DMS79 treated with DMSO at 0.1 percent for 48 hours (cell line): Measurements from ENCODE around the gene IRX1.

ENCODE experiments used
- DNase-seq: peaks from one replicate; lab custom pipeline; 2025; lab: John Stamatoyannopoulos, UW

The IRX1 gene

GRCh38 chr5:3595006-3595961 is at the start of gene IRX1:
IRX1 (plus strand) TSS chr5:3595832; CDS start chr5:3596106, 274 bp downstream.
- DNase-seq, result no peak

GRCh38 chr5:3546028-3546427 is 49.6 kb upstream of the IRX1 start:
- no peak for DNase-seq

DNA sequence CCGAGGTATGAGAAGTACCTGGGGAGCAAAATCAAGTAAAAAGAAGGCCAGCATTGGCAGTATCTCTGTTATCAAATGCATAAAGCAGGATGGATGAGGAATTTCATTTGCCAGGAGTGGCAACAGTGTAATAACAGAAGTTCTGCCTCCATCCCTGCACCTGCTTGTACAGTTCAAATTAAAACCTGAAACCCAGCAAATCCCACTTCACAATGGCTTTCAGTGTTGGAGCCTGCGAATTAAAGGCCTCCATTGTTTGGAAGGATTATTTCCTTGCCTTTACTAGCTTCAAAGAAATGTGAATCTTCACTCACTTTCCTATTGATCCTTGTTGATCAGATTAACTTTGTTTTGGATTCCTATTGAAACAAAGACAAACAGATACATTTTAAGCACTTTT is 31.5 kb upstream of the IRX1 start:
- no peak for DNase-seq

GRCh38 chr5:3564827-3565518 is 30.7 kb upstream of the IRX1 start:
- DNase-seq, result no peak

DNA sequence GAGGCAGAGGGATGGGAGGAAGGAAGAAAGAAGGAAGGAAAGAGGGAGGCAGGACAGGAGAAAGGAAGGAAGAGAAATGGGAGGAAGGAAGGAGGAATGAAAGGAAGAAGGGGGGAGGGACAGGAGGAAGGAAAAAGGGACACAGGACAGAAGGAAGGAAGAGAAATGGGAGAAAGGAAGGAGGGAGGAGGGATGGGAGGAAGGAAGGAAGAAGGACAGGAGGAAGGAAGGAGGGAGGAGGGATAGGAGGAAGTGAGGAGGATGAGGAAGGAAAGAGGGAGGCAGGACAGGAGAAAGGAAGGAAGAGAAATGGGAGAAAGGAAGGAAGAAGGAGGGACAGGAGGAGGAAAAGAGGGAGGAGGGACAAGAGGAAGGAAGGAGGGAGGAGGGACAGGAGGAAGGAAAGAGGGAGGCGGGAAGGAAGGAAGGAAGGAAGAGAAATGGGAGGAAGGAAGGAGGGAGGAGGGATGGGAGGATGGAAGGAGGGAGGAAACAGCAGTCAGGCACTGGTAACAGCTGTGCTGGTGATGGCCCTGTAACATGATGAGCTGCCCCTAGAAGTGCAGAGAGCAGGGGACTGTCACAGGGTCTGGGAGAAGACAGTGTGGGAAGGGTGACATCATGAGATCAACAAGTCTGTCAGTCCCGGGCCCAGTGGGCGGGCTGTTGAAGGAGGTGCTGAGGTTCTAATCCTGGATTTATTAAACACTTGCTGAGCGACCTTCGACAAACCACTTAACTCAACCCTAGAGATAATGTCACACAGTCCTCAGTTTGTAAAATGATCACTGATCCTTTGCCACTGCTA is 10.7 kb upstream of the IRX1 start:
- DNase-seq, result no peak

- DNase-seq, result no peak
These were observed 5.3 kb upstream of the IRX1 start for GRCh38 chr5:3590161-3590966.

- no peak for DNase-seq
These were observed 4.4 kb upstream of the IRX1 start for GRCh38 chr5:3590967-3591900.

DNA sequence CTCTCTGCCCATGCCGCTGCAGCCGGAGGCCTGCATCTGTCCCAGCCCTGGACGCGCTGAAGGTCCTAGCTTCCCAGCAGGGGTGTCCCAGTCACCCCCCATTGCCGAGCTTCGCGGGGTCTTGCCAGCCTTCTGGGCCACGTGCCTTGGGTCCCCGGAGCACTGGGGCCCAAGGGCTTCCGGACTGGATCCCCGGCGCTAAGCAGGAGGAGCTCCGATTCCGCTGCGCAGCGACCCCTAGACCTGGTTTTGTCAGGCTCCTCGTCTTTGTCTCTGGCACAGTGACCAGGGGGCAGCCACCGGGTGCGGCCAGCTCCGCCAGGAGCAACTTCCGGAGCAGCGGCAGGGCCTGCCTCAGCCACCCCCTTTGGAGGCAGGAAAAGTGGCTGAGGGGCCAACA is 3.3 kb upstream of the IRX1 start:
- DNase-seq, result no peak

DNA sequence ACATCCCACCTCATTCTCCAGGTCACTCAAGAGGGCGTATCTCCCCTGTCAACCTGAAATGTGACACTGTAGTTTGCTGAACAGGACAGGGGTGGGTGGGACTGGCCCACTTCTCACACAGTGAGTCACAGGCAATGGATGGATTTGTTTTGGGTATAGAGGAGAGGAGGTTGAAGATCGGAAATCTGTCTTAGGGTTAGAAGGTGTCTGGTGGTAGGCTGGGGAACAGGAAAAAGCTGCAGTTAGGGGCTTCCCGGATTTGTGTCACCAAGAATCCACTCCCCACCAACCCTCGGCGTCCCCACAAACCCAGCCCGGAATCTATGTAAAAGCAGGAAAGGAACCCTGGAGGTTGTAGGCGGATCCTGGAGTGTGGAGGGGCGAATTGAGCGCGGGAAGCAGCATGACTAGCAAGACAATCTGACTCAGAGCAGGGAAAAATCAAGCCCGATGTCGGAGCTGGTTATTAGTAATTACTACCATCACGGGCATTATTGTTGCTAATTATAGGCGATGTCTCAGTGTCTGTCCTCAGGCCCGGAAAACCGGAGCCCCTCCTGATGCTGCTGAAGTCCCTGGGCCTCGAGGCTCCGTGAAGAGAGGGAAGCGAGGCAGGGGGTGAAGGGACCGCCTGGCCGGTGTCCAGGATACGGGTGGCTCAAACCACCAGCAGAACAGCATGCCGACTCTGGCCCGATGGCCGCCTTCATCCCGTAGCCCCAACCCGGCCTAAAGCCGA is 1.7 kb upstream of the IRX1 start:
- no peak for DNase-seq

DNA sequence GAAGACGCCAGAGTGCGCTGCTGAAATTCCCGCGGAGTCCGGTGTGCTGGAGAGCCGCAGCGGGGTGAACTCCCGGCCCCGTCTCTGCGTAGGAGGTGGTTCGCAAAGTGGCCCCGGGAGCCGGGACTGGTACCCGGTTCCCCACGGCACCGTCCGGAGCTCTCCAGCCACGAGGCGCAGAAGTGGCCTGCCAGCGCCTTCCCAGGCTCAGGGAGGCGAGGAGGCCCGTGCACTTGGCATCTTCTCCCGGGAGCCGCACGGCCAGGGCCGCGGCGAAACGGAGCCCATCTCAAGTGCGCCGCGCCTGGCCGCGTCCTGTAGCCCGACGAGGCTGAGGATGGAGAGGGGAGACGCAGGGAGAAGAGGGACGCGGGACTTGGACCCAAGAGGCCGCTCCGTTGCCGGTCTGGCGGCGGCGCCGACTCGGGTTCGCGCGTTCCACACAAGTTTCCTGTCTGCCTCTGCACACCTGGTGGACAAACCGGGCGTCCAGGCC is 1.1 kb upstream of the IRX1 start:
- DNase-seq, result no peak

- DNase-seq, result no peak
These were observed 711 bp downstream of the IRX1 start for GRCh38 chr5:3596261-3596825.

DNA sequence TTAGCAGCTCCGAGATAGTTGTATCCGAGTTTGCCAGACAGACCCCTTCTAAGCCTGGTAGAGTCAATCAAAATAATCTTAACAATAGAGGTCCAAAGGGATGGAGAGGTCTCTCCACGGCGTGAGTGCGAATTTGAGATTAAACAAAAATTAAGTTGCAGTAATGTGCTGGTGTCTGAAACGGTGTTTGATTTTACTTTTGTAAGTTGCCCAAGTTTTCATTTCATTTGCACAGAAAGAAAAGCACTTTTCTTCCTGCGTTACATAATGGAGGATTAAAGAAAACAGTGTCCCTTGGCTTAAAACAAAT is 1.2 kb downstream of the IRX1 start:
- DNase-seq, result no peak

GRCh38 chr5:3597167-3598007 is 1.8 kb downstream of the IRX1 start:
- no peak for DNase-seq

GRCh38 chr5:3598207-3598606 is 2.6 kb downstream of the IRX1 start:
- DNase-seq, result no peak

DNA sequence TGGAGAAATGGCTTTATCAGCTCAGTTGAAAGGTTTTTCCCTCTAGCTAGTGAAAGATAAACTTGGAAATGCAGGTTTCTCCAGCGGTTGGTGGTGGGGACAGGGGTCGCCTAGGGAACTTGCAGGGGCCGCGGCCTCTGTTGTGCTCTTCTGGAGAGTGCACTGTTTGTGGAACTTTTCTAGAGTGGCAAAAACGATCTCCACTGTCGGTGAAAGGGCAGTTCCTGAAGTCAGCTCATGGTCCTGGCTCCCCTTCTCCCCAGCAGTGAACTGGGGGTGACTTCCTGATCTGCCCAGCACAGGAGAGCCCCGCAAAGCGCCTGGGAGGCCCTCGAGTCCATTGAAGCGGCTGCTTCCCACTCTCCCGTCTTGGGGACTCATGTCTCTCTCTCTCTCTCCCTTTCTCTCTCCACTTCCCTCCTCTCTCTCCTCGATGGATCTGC is 3.2 kb downstream of the IRX1 start:
- no peak for DNase-seq

- no peak for DNase-seq
These were observed 3.8 kb downstream of the IRX1 start for GRCh38 chr5:3599226-3600105.
